Spleen (tissue), 11 donors: ENCODE results near the gene RNASE13. TPM values are rescaled to one million over a fixed set of nuclear protein-coding genes. Genes with fewer than 3 reads are reported as not detected.

Source experiments
- DNase-seq: peaks from one replicate; pipeline ENCODE4 v3.0.0-alpha.2; 2020
- H3K27ac ChIP-seq, 8 donors: fragments of 200-600 bp; sonication (generic) in 7 of 8; 1 replicate in 4 of 8; 2 replicates in 4 of 8; pipeline versions ENCODE4 v1.5.0 to v1.8.0; 2016 to 2021; ENCODE audit warnings: inconsistent platforms in 4 of 8, mild to moderate bottlenecking in 4 of 8, moderate library complexity in 1 of 8
- H3K27me3 ChIP-seq, 7 donors: fragments of 200-600 bp; sonication (generic) in 6 of 7; replicated peaks in 1 of 7; 1 replicate in 4 of 7; 2 replicates in 3 of 7; pipeline versions ENCODE4 v1.5.0 to v1.8.0; 2016 to 2021; ENCODE audit warnings: inconsistent platforms in 3 of 7, mild to moderate bottlenecking in 1 of 7
- H3K36me3 ChIP-seq, 6 donors: fragments of 200-600 bp; sonication (generic) in 5 of 6; 1 replicate in 4 of 6; 2 replicates in 2 of 6; pipeline versions ENCODE4 v1.5.0 to v1.8.0; 2016 to 2021; ENCODE audit warnings: inconsistent platforms in 2 of 6
- H3K4me1 ChIP-seq, 6 donors: fragments of 200-600 bp; sonication (generic) in 5 of 6; 1 replicate in 3 of 6; 2 replicates in 3 of 6; pipeline versions ENCODE4 v1.5.0 to v1.8.0; 2016 to 2021; ENCODE audit warnings: inconsistent platforms in 3 of 6
- H3K4me3 ChIP-seq, 8 donors: fragments of 200-600 bp; sonication (generic) in 7 of 8; 1 replicate in 4 of 8; 2 replicates in 4 of 8; pipeline versions ENCODE4 v1.5.0 to v1.8.0; 2016 to 2021; ENCODE audit warnings: inconsistent platforms in 4 of 8, mild to moderate bottlenecking in 4 of 8, moderate library complexity in 2 of 8
- H3K9me3 ChIP-seq, 8 donors: fragments of 200-600 bp; sonication (generic) in 7 of 8; 1 replicate in 4 of 8; 2 replicates in 4 of 8; pipeline versions ENCODE4 v1.5.0 to v1.8.0; 2016 to 2021; ENCODE audit warnings: inconsistent platforms in 4 of 8
- POLR2A ChIP-seq, 3 donors: fragments of 450-650 bp; IDR thresholded peaks; one replicate each; pipeline ENCODE4 v1.5.1; 2017; ENCODE audit warnings: antibody characterized with exemption in 3 of 3, mild to moderate bottlenecking in 1 of 3
- POLR2AphosphoS5 ChIP-seq, 3 donors: sonication (generic); formaldehyde crosslinking; IDR thresholded peaks; one replicate each; pipeline ENCODE4 v1.5.1; 2017; ENCODE audit warnings: antibody characterized with exemption in 3 of 3
- WGBS, 5 donors: extraction: QIAGEN DNeasy Blood & Tissue Kit in 3 of 5; methylation state at CpG; one replicate each; pipeline versions ENCODE4 v1.1.5 to v1.1.7; 2013 to 2018; 5-methylcytosine and 5-hydroxymethylcytosine counted together
- intact Hi-C: fragments of 100-400 bp; cut with DNase I; formaldehyde crosslinking; loops from one replicate; pipeline ENCODE4 v1.15.0; 2023; ENCODE audit warnings: low total_unique reads
- polyA plus RNA-seq, 3 donors: library from polyadenylated mRNA; stranded (reverse); fragments of 200-250 nt; gene quantifications; one replicate each; pipeline ENCODE4 v1.2.1, GENCODE V29; 2013
- total RNA-seq, 7 donors: library from RNA; depleted of rRNA in 3 of 7; stranded (reverse); fragments of >200 nt in 3 of 7; fragmentation: NEBNext Ultra II Directional in 4 of 7; extraction: Animal tissue kit (Norgen Biotek cat#: 25700) in 4 of 7; gene quantifications; one replicate each; pipeline versions ENCODE4 v1.1.0 to v1.2.1, GENCODE V29; 2016 to 2021
- TF ChIP-seq, protein P1 (sequence below), 11 experiments: fragments of 200-600 bp in 7 of 11; fragments of 450-650 bp in 4 of 11; sonication (generic) in 4 of 11; IDR thresholded peaks in 8 of 11; conservative IDR thresholded peaks in 3 of 11; 1 replicate in 7 of 11; 2 replicates in 4 of 11; pipeline versions ENCODE4 v1.4.0 to v1.8.0; 2016 to 2021; ENCODE audit warnings: antibody characterized with exemption in 11 of 11, inconsistent platforms in 4 of 11, mild to moderate bottlenecking in 1 of 11
- donor health status: healthy with polysubstance abuse.
- donor health status: DM: no; HTN: no; CAD: no; lungs with moderate emphysema.
- donor health status: DM: no; HTN: no; CAD: no.
- donor health status: Bipolar disorder and iron deficiency.
- donor health status: healthy.
- donor health status: DM: no; HTN: no; CAD: no.
- donor health status: DM: yes; HTN: yes; CAD: no.

RNASE13 gene
- total and polyA plus RNA-seq, 10 donors = 0.30 TPM; not detected in 9

DNA sequence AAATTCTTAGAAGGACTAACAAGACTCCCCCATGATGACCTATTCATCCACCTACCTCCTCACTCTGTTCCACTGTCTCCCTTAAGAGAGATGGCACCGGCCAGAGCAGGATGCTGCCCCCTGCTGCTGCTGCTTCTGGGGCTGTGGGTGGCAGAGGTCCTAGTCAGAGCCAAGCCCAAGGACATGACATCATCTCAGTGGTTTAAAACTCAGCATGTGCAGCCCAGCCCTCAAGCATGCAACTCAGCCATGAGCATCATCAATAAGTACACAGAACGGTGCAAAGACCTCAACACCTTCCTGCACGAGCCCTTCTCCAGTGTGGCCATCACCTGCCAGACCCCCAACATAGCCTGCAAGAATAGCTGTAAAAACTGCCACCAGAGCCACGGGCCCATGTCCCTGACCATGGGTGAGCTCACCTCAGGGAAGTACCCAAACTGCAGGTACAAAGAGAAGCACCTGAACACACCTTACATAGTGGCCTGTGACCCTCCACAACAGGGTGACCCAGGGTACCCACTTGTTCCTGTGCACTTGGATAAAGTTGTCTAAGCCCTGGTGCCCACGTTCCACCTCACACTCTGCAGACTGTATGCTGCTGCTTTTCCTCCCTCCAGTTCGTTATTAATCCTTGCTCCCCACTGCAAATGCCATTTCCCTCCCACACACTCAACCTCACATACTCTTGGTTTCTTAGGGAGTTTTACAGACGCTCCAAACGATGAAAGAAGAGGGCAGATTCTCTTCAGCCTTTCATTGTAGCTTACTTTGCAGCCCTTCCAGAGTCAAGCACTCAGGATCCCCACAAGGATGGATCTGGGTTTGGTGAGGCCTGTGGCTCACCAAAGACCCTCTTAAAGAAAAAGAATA is 23.4 kb upstream of the RNASE13 start, which contains the start of gene RNASE8:
Gene RNASE8, plus strand, starts transcription at position 20 of the 873 bp plus-strand sequence. Its CDS starts 71 bp downstream, at position 91.
- WGBS, 5 donors = 61 to 79% (median 73%) methylated on average over 8 of the region's 8 CpGs
- Histone ChIP-seq H3K36me3 (no peaks in the 10 kb centered on the region), H3K27ac (peak within 1 kb of the TSS in 5 of 8 donors; percentile 45 to 54 (median 50)), H3K4me1 (peaks cover 0 to 48% (median 23%) of the 10 kb centered on the region in 6 donors), H3K27me3 (no peaks in the 10 kb centered on the region), H3K4me3 (no peak within 1 kb of the TSS), H3K9me3 (no peaks in the 10 kb centered on the region)
- DNase-seq = no peak
- TF ChIP-seq, protein P1, sequence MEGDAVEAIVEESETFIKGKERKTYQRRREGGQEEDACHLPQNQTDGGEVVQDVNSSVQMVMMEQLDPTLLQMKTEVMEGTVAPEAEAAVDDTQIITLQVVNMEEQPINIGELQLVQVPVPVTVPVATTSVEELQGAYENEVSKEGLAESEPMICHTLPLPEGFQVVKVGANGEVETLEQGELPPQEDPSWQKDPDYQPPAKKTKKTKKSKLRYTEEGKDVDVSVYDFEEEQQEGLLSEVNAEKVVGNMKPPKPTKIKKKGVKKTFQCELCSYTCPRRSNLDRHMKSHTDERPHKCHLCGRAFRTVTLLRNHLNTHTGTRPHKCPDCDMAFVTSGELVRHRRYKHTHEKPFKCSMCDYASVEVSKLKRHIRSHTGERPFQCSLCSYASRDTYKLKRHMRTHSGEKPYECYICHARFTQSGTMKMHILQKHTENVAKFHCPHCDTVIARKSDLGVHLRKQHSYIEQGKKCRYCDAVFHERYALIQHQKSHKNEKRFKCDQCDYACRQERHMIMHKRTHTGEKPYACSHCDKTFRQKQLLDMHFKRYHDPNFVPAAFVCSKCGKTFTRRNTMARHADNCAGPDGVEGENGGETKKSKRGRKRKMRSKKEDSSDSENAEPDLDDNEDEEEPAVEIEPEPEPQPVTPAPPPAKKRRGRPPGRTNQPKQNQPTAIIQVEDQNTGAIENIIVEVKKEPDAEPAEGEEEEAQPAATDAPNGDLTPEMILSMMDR (IDR thresholded peaks at IDR 0.05 in 8 of 11, conservative IDR thresholded peaks at IDR 0.05 in 3 of 11) = no peak
- TF ChIP-seq POLR2A (IDR thresholded peaks at IDR 0.05) = no peak
- no peak for TF ChIP-seq POLR2AphosphoS5 (IDR thresholded peaks at IDR 0.05)
- intact Hi-C loops = no loop called here

DNA sequence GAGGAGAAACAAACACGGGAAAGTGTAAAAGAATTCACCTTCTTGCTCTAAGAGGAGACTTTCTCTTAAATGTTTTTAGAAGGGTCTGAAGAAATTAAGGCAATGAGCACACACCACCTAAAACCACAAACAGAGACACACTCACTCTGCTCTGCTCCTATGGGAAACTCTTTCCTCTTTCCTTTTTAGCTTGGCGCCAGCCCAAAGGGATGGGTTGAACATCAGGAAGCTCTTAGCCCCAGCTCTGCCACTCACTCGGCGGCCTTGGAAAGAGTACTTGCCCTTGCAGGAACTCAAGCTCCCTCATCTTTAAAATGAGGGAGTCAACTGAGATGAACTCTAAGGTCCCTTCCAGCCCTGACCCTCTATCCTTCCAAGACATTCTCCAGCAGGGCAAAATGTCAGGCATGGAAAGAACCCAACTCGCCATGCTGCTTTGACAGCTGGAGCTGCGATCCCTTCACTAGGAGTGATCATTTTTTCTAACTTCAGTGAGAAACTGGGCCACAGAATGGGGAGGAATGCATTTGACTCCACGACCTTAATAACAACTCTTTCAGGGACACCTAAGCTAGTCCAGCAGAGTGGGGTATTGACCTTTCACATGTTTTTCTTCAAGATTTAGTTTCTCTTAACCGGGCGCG is 22.0 kb upstream of the RNASE13 start:
- Histone ChIP-seq H3K36me3 (no peaks in the 10 kb centered on the region), H3K4me3 (no peak overlapping the region), H3K27ac (peak overlapping the region in 5 of 8 donors; percentile 45 to 54 (median 50)), H3K9me3 (no peaks in the 10 kb centered on the region), H3K4me1 (peaks cover 0 to 46% (median 22%) of the 10 kb centered on the region in 6 donors), H3K27me3 (no peaks in the 10 kb centered on the region)
- DNase-seq = no peak
- intact Hi-C loops = no loop called here
- TF ChIP-seq POLR2A (IDR thresholded peaks at IDR 0.05) (no peak), POLR2AphosphoS5 (IDR thresholded peaks at IDR 0.05) (peak in 1 of 3 donors; percentile 33)
- 60 to 79% (median 72%) methylated on average over 10 of the region's 10 CpGs for WGBS, 5 donors

DNA sequence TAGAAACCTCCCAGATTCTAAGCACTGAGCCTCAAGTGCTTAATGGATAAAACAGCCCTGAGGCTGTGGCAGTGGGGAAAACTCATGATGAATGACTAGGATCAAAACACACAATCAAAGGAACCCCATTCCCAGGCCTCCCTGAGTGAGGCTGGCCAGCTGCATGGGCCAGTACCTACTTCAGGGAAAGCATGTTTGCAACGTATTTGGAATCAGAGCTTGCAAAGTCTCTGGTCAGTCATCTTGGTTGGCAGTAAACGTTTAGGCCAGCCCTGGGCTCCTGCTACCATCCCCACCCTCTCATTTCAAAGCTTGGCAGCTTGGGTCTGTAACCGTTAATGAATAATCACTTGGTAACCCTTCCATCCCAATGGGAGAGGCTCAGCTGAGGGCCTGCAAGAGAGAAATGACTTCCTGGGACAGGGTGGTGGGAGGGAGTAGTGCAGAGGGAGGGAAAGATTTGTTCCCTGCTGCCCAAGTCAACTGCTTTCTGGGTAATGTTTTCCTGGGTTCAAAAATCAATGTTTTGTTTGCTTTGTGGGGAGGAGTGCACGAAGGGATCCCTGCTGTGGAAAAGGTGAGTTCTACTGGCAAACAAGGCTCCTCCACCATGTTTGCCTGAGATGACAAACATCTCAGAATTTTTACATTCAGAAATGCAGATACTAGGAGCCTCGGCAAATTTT is 21.0 kb upstream of the RNASE13 start:
- intact Hi-C loops = no loop called here
- DNase-seq = no peak
- H3K4me1 ChIP-seq = peaks cover 0 to 46% (median 22%) of the 10 kb centered on the region in 6 donors
- TF ChIP-seq, protein P1 (IDR thresholded peaks at IDR 0.05 in 8 of 11, conservative IDR thresholded peaks at IDR 0.05 in 3 of 11) = no peak
- TF ChIP-seq POLR2A (IDR thresholded peaks at IDR 0.05) = no peak
- TF ChIP-seq POLR2AphosphoS5 (IDR thresholded peaks at IDR 0.05) = no peak
- WGBS, 5 donors = 62 to 84% (median 76%) methylated on average over 5 of the region's 5 CpGs
- H3K27ac ChIP-seq = peak overlapping the region in 6 of 8 donors; percentile 7 to 59 (median 50)
- H3K4me3 ChIP-seq = no peak overlapping the region
- no peaks in the 10 kb centered on the region for H3K27me3 ChIP-seq
- H3K36me3 ChIP-seq = no peaks in the 10 kb centered on the region
- no peaks in the 10 kb centered on the region for H3K9me3 ChIP-seq

DNA sequence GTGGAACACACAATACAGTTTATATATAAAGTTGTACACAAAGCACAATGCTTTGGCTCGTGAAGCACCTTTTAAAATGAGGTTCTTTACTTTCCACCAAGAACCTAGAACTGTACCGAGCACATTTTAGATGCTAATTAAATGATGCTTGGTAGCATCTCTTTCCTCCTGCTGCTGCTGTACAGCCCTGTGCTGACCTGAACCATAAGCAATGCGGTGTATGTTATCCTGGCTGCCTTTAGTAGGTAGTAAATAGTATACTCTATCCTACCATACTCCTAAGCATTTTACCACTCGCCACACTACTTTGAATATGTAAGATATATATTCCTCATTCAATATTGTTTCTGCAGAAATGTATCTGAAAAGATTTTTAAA is 20.1 kb upstream of the RNASE13 start:
- 73 to 89% (median 84%) methylated on average over 4 of the region's 4 CpGs for WGBS, 5 donors
- H3K27ac ChIP-seq = peak overlapping the region in 5 of 8 donors; percentile 33 to 67 (median 50)
- no peak for TF ChIP-seq POLR2AphosphoS5 (IDR thresholded peaks at IDR 0.05)
- no peaks in the 10 kb centered on the region for H3K9me3 ChIP-seq
- intact Hi-C loops = no loop called here
- H3K27me3 ChIP-seq = peaks cover 0 to 4% (median 0%) of the 10 kb centered on the region in 7 donors
- H3K36me3 ChIP-seq = no peaks in the 10 kb centered on the region
- no peak for DNase-seq
- H3K4me1 ChIP-seq = peaks cover 0 to 46% (median 22%) of the 10 kb centered on the region in 6 donors
- no peak overlapping the region for H3K4me3 ChIP-seq
